Measurements from ENCODE around the gene CNPY3.

The CNPY3 gene

GRCh38 chr6:42960243-42961019 lies 31.2 kb downstream of the CNPY3 start, which contains the start of gene GNMT:
Gene GNMT (plus strand): TSS chr6:42960754. CDS start chr6:42960768, 14 bp downstream.
- DNase-seq (ENCODE audit: low read depth in 3 of 3), result peak in 1 of 3 experiments; percentile 31

- DNase-seq (ENCODE audit: low read depth in 3 of 3), result no peak
These were observed 31.8 kb downstream of the CNPY3 start for GRCh38 chr6:42961020-42961470.

DNA sequence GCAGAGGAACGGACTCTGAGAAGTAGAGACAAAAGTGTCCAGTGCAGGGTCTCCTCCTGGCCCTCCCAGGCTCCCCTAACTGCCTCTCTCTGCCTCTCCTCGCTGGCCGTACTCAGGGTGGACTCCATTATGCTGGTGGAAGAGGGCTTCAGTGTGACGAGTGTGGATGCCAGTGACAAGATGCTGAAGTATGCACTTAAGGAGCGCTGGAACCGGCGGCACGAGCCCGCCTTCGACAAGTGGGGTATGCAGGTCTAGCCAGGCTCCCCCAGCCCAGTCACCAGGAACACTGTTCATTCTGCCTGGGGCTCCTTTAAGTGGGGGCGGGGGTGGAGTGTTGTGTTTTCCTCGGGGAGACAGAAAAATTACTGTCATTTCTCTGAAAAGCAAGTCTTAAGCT lies 32.8 kb downstream of the CNPY3 start:
- no peak for DNase-seq (ENCODE audit: low read depth in 3 of 3)

- no peak for DNase-seq (ENCODE audit: low read depth in 3 of 3)
These were observed 33.4 kb downstream of the CNPY3 start for GRCh38 chr6:42962502-42963178.

DNA sequence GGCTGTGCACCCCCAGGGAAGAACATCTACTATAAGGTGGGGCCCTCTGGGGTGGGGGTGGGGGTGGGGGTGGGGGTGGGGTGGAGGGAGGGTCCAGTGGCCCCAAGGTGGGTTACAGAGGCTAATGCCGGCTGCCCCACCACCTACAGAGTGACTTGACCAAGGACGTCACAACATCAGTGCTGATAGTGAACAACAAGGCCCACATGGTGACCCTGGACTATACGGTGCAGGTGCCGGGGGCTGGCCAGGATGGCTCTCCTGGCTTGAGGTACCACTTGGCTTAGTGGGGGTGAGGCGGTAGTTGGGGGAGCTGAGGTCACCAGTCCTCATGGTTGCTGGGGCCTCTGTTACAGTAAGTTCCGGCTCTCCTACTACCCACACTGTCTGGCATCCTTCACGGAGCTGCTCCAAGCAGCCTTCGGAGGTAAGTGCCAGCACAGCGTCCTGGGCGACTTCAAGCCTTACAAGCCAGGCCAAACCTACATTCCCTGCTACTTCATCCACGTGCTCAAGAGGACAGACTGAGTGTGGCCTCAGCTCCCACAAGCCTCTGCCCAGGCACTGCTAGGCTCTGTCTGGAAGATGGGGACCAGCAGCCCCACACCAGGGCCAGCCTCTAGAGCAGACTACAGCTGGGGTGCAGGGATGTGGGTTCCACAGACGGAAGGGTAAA lies 34.0 kb downstream of the CNPY3 start:
- DNase-seq (ENCODE audit: low read depth in 3 of 3), result no peak

DNA sequence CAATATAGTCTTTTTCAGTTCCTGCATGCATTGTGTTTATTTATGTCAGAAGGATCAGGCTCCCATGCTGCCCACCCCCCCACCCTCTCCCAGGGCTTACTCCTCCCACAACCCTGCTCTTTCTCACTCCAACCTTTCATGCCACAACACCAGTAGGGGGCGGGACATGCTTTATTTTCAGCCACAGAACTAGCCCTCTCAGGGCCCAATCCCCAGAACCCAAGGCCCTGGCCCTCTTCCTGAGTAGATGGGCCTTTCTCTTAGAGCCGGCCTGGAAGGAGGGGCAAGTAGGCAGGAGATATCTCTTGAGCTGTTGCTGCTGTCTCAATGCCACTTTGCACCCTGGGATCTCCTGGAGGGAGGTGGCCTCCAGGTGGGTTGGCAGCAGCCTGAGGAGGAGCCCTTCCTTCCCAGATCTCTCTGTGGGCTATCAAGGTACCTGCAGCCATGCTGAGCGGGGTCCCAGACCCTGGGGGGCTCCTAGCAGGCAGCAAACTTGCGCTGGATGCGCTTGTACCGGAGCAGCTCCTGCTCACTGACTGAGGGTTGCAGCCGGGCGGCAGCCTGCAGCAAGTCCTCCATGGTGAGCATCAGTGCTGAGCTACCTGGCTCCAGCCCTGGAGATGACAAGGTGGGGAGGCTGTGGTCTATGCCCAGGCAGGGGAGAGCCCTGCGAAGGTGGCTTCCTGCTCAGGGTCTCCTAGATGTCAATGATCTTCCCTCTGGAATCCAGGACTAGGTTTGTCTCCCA lies 34.8 kb downstream of the CNPY3 start:
- DNase-seq (ENCODE audit: low read depth in 3 of 3), result peak in 1 of 3 experiments; percentile 35

DNA sequence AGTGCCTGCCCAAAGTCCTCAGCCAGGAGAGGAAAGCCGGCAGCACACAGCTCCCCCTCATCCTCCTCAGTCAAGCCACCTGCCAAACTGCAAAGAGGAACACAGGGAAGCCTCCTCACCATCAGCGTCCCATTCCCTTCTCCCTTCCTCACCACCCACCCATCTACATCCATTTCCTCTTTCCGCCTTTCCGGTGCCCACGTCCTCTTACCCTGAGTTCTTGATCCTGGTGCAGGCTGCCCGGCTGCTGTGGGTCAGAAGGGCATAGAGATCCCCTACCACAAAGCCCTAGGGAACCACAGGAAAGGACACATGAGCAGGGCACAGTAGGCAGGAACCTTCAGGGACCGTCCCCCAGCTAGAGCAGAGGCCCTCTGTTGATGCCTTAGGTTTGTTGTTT lies 37.3 kb downstream of the CNPY3 start:
- DNase-seq (ENCODE audit: low read depth in 3 of 3), result no peak

DNA sequence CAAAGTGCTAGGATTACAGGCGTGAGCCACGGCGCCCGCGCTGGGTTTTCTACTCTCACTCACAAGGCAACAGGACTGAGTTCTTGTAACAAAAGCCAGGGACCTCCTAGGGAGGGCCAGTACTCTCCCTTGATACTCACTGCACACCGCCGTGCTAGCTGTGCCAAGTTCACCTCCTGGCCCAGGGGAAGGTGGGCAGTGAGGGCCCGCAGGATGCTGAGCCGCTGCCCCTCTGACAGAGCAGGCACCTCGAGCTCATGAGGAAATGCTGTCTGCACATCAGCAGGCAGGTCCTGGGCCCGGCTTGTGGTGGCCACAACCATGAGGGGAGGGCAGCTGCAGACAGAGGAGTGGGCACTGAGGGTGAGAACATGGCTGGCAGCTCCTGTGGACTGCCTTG lies 37.9 kb downstream of the CNPY3 start:
- DNase-seq (ENCODE audit: low read depth in 3 of 3), result no peak

- no peak for DNase-seq (ENCODE audit: low read depth in 3 of 3)
These were observed 38.9 kb downstream of the CNPY3 start for GRCh38 chr6:42968126-42968701.

- no peak for DNase-seq (ENCODE audit: low read depth in 3 of 3)
These were observed 39.5 kb downstream of the CNPY3 start for GRCh38 chr6:42968783-42969182.

DNA sequence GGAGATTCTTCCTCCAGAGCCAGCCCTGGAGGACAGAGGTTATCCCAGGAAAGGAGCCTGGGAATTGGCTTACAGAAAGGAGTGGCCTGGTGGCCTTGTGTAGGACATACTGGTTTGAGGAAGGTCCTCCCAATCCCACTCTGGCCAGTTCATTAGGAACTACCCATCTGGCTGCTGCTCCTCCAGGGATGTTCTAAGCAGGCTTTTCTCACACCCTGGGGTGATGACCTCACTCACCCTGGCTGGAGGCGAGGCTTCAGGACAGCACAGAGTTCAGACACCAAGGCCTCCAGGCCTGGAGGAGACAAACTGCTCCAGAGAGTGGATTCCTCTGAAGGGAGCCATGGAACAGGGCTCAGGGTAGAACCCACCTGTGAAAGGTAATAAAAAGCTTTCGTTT lies 40.2 kb downstream of the CNPY3 start:
- DNase-seq (ENCODE audit: low read depth in 3 of 3), result no peak

GRCh38 chr6:42969934-42970333 lies 40.7 kb downstream of the CNPY3 start:
- DNase-seq (ENCODE audit: low read depth in 3 of 3), result no peak

- no peak for DNase-seq (ENCODE audit: low read depth in 3 of 3)
These were observed 41.8 kb downstream of the CNPY3 start for GRCh38 chr6:42970871-42971612.

DNA sequence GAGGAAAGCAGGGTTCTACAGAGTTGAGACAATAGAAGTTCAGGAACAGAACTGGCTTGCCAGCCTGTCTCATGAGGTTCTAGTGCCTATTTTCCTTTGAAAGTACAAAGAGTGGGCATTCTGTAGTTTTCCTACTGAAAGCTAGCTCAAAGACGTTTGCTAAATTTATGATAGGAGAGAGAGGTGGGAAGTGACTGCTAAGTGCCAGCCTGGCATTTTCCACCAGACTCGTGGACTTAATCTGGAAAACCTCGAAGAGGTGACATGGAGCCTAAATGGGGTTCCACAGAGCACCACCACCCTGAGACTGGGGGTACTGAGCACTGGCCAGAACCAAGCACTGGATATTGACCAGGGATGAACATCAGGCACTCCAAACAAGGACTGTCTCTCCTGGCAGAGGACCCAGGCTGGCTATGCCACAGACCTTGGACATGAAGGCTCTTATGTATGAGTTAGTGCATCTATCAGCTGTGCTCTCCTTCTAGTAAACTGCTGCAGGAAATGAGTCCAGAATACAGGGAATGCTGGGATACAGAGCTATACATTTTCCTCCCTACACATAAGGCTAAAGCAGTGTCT lies 42.6 kb downstream of the CNPY3 start:
- DNase-seq (ENCODE audit: low read depth in 3 of 3), result no peak

DNA sequence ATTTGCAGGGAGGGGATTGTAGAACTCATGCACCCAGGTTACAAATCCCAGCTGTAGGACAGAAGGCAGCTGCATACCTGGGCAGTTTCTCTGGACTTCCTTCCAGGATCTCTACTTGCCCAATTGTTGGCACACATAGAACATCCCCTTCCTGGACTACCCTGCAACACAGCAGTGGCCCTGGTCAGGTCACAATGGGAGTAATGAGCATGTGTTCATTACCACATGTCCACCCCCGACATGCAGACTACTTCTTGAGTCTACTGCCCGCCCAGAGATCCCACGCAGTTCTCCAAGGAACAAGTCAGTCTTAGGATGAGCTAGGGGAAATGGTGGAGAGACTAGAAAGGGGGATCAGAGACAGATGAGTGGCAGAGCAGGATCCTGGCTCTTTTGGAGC lies 44.6 kb downstream of the CNPY3 start:
- no peak for DNase-seq (ENCODE audit: low read depth in 3 of 3)

DNA sequence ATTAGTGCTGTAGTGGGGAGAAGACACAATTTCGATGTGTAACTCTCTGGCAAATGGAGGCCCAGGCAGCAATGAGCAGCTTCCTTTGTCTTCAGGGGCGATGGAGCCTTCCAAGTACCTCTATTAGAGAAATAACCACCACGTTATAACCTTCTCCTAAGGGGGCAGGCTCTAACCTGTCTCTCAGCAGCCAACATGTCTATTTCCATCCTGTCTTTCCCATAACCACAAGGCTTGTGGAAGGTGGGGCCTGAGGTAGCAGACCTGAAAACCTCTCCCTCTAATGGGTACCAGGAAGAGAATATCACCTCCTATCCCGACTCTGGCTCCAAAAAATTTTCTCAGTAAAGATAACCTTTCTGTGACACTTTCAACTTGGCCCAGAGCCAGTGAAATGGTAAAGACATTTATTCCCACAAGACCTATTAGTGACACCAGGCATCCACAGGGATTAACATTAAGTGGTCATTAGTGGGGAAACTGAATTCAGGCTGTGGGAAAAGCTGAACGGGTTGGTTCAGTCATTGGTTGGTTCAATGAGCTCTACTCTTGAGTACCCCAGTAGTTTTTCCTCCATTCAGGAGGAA lies 45.7 kb downstream of the CNPY3 start:
- DNase-seq (ENCODE audit: low read depth in 3 of 3), result no peak

DNA sequence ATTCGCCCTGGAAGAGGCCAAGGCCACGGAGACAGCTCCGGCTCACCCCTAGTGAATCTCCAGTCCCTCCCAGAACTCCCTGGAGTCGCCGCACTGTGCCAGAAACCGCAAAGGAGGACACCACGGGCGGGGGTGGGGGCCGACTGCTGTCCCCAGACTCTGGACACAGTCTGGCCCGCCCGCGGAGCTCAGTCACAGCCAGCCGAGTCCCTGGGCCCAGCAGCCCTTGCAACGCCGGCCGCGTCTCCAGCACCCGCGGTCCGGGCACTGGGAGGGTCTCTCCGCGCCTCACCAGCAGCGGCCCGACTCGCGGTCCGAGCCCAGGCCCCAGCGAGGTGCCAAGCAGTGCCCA lies 49.2 kb downstream of the CNPY3 start:
- DNase-seq (ENCODE audit: low read depth in 3 of 3), result no peak

DNA sequence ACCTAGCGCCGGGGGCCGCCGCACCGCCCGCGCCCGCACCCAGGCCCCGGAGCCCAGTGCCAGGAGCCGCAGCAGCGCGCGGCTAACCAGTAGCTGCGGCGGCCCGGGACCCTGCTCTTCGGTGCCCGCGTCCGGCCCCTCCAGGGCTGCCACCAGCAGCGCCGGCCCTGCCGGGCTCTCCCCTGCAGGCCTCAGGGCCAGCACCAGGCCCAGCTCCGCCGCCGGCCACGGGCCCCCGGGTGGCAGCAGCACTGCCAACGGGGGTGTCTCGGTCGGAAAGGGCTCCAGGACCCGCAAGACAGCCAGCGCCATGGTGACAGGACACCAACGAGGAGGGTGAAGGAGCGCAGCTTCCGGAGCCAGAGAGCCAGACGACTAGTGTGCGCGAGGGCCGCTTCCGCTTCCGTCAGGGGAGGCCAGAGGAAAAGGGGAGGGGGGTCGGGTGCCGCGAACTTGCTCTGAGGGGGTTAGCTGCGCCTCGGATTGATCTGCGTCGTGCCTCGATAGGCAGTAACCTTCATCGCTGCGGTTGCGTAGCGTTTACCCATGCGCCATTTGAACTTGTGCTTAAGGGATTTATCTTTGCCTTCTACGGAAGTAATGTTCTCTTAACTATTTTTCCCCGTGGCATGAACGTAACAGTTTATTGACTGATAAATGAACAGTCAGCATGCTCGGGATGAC lies 49.7 kb downstream of the CNPY3 start, which contains the start of gene PEX6:
Gene PEX6 (minus strand): TSS at position 343 of the 684 bp plus-strand sequence. CDS start 31 bp downstream, at position 312.
- DNase-seq (ENCODE audit: low read depth in 3 of 3), result peak; percentile 71 to 92 (median 82)

- DNase-seq (ENCODE audit: low read depth in 3 of 3), result no peak
These were observed 50.4 kb downstream of the CNPY3 start for GRCh38 chr6:42979523-42980177.

All from stimulated activated CD4-positive, alpha-beta T cell treated with anti-CD3 and anti-CD28 coated beads, TNF-alpha, amount 100 ng/mL, for 24 hours (primary cell).